K562 (cell line): ENCODE data around the gene METTL23. TPM values are rescaled to one million over a fixed set of nuclear protein-coding genes. Genes with fewer than 3 reads are reported as not detected.

Experiments
- CC2D1A ChIP-seq: fragments of 450-650 bp; IDR thresholded peaks from 2 replicates; pipeline ENCODE4 v1.6.1; 2017; ENCODE audit warnings: mild to moderate bottlenecking
- CEBPZ ChIP-seq: fragments of 150-350 bp; IDR thresholded peaks from 2 replicates; pipeline ENCODE4 v1.6.1; 2014; ENCODE audit warnings: low read depth, mild to moderate bottlenecking, low read length, borderline replicate concordance
- FOXM1 ChIP-seq, 2 experiments: fragments of 450-650 bp in 1 of 2; sonication (generic) in 1 of 2; formaldehyde crosslinking in 1 of 2; IDR thresholded peaks; 2 replicates each; pipeline versions ENCODE4 v1.6.1 to v1.9.0; 2017 to 2022; ENCODE audit warnings: low read depth in 2 of 2, mild to moderate bottlenecking in 2 of 2, missing genetic modification reagents in 1 of 2, moderate library complexity in 1 of 2
- RBM39 ChIP-seq: fragments of 200-400 bp; formaldehyde crosslinking; optimal IDR thresholded peaks from 2 replicates; pipeline ENCODE3; 2018; ENCODE audit warnings: low read depth, low read length
- REST ChIP-seq, 2 experiments: fragments of 450-650 bp; formaldehyde crosslinking in 1 of 2; IDR thresholded peaks; 2 replicates each; pipeline versions ENCODE4 v1.4.0 to v1.6.1; 2014 to 2020; ENCODE audit warnings: mild to moderate bottlenecking in 2 of 2, borderline replicate concordance in 1 of 2, low read depth in 1 of 2
- ZNF12 ChIP-seq: sonication (generic); formaldehyde crosslinking; IDR thresholded peaks from 2 replicates; pipeline ENCODE4 v1.4.0; 2020; ENCODE audit warnings: mild to moderate bottlenecking, missing genetic modification reagents
- ZNF384 ChIP-seq: IDR thresholded peaks from 2 replicates; pipeline ENCODE4 v1.6.1; 2012; ENCODE audit warnings: low read depth, low read length, improper control_type of control experiment
- ZNF77 ChIP-seq: fragments of 250-450 bp; sonication (Bioruptor Pico); IDR thresholded peaks from 2 replicates; pipeline ENCODE4 v1.5.0; 2020
- polyA plus RNA-seq, 8 experiments: library from polyadenylated mRNA; depleted of rRNA in 4 of 8; stranded (reverse) in 5 of 8; unstranded in 3 of 8; fragments of >200 nt; fragmentation: Nextera tagmentation in 2 of 8; fragmentation: Illumina TruSeq in 1 of 8; extraction: Ambion mirVana in 2 of 8; extraction: Trizol in 1 of 8; gene quantifications; 2 replicates each; pipeline versions ENCODE4 v1.2.1 to v1.2.3, GENCODE V29; 2011 to 2014; ENCODE audit warnings: inconsistent platforms in 1 of 8, missing spikeins in 1 of 8
- total RNA-seq, 7 experiments: library from RNA; depleted of rRNA in 6 of 7; stranded (reverse); fragments of >200 nt in 6 of 7; fragmentation: Illumina TruSeq in 2 of 7; extraction: Trizol in 2 of 7; gene quantifications; 2 replicates each; pipeline versions ENCODE4 v1.2.1 to v1.2.3, GENCODE V29; 2011 to 2021; ENCODE audit warnings: low replicate concordance in 1 of 7
- TF ChIP-seq, protein P1 (sequence below), 3 experiments: fragments of 200-800 bp in 1 of 3; fragments of 250-450 bp in 1 of 3; fragments of 450-650 bp in 1 of 3; sonication (Bioruptor Pico) in 1 of 3; sonication (Bioruptor generic) in 1 of 3; formaldehyde crosslinking in 1 of 3; IDR thresholded peaks; 2 replicates each; pipeline versions ENCODE4 v1.6.1 to v1.8.0; 2016 to 2022; ENCODE audit warnings: mild to moderate bottlenecking in 2 of 3, missing genetic modification characterization in 2 of 3, missing compliant biosample characterization in 1 of 3, moderate library complexity in 1 of 3

METTL23 gene
- total and polyA plus RNA-seq, 9 of the 15 experiments (the other 6 are each of a cell fraction or from before 2014, with no cell fraction given) = 29.4 to 67.3 (median 41.6) TPM

DNA sequence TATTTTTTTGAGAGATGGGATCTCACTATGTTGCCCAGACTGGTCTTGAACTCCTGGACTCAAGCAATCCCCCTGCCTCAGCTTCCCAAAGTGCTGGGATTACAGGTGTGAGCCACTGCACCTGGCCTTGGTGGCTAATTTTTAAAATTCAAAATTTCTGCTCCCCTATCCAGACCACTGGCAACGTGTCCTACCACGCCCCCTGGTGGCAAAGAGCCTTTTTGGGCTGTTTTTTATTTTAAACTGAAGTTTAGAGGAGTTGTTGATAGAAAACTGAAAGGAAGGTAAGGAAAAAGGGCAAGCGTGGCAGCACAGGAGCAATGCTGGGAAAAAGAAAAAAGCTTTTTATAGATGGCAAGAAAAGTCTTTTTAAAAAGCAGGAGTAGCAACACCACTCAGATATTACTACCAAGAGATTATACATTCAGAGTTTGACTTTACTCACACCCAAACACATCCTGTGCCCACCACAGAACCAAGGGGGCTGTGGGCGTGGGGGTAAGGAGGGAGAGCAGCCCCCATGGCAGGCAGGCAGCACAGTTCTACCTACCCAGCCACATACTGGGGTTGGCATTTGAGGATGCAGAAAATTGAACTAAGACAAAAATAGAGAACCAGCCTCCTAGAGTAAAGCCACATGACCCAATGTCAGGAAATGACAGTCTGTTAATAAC is 11.7 kb upstream of the METTL23 start (continued):
- TF ChIP-seq CEBPZ = no peak
- peak; percentile 14; the same call in 1 of the 2 replicates for TF ChIP-seq CC2D1A
- TF ChIP-seq RBM39 = no peak
- TF ChIP-seq FOXM1 (IDR thresholded peaks at IDR 0.05; ENCODE audit: low read depth) = 0 out of 2 replicates have a peak, but pooled peaks have one; percentile 14
- TF ChIP-seq FOXM1 (CRISPR knock-in tag; IDR thresholded peaks at IDR 0.05; ENCODE audit: low read depth) = no peak
- TF ChIP-seq REST (IDR thresholded peaks at IDR 0.05; ENCODE audit: borderline replicate concordance) = peak; percentile 66; the same call in 1 of the 2 replicates
- no peak for TF ChIP-seq REST (CRISPR knock-in tag; IDR thresholded peaks at IDR 0.05; ENCODE audit: low read depth)
- no peak for TF ChIP-seq ZNF384
- no peak for TF ChIP-seq ZNF77 (CRISPR knock-in tag)
- no peak for TF ChIP-seq ZNF12 (CRISPR knock-in tag)
- TF ChIP-seq, protein P1, sequence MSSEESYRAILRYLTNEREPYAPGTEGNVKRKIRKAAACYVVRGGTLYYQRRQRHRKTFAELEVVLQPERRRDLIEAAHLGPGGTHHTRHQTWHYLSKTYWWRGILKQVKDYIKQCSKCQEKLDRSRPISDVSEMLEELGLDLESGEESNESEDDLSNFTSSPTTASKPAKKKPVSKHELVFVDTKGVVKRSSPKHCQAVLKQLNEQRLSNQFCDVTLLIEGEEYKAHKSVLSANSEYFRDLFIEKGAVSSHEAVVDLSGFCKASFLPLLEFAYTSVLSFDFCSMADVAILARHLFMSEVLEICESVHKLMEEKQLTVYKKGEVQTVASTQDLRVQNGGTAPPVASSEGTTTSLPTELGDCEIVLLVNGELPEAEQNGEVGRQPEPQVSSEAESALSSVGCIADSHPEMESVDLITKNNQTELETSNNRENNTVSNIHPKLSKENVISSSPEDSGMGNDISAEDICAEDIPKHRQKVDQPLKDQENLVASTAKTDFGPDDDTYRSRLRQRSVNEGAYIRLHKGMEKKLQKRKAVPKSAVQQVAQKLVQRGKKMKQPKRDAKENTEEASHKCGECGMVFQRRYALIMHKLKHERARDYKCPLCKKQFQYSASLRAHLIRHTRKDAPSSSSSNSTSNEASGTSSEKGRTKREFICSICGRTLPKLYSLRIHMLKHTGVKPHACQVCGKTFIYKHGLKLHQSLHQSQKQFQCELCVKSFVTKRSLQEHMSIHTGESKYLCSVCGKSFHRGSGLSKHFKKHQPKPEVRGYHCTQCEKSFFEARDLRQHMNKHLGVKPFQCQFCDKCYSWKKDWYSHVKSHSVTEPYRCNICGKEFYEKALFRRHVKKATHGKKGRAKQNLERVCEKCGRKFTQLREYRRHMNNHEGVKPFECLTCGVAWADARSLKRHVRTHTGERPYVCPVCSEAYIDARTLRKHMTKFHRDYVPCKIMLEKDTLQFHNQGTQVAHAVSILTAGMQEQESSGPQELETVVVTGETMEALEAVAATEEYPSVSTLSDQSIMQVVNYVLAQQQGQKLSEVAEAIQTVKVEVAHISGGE (CRISPR knock-in tag; IDR thresholded peaks at IDR 0.05) = no peak
